GM19351 (cell line): ENCODE results near the gene TRIO.

Source experiments
- ATAC-seq: cut with Tn5 transposase; IDR thresholded peaks from one replicate; pipeline ENCODE4 v1.9.1; 2021; ENCODE audit warnings: mild to moderate bottlenecking, moderate library complexity; ENCODE audit not compliant: unreplicated experiment

Gene TRIO

DNA sequence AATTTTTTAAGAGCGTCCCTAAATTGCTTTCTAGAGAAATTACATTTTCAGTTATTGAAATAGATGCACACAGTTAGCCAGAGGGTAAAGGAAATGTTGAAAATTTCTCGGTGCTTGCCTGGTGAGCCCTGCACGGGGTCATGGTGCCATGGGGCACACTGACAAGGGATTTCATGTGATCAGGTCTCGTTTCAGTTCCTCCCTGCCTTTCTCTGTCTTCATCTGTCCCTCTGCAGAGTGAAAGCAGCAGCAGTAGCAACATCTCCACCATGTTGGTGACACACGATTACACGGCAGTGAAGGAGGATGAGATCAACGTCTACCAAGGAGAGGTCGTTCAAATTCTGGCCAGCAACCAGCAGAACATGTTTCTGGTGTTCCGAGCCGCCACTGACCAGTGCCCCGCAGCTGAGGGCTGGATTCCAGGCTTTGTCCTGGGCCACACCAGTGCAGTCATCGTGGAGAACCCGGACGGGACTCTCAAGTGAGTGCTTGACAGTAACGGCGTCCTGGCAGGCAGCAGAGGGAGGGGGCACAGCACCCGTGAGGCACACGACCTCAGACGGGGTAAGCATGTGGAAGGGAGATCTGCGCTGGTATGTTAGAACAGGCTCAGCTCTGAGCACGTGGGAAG, 349.3 kb downstream of the TRIO start:
- no peak for ATAC-seq

DNA sequence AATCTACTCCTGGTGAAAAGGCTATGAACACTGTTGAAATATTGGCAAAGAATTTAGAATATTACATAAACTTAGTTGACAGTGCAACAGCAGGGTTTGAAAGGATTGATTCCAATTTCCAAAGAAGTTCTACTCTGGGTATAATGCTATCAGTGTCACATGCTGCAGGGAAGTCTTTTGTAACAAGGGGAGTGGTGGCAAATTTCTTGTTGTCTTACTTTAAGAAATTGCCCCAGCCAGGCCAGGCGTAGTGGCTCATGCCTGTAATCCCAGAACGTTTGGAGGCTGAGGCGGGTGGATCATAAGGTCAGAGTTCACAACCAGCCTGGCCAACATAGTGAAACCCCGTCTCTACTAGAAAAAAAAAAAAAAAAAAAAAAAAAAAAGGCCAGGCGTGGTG, 352.2 kb downstream of the TRIO start:
- ATAC-seq, result no peak

DNA sequence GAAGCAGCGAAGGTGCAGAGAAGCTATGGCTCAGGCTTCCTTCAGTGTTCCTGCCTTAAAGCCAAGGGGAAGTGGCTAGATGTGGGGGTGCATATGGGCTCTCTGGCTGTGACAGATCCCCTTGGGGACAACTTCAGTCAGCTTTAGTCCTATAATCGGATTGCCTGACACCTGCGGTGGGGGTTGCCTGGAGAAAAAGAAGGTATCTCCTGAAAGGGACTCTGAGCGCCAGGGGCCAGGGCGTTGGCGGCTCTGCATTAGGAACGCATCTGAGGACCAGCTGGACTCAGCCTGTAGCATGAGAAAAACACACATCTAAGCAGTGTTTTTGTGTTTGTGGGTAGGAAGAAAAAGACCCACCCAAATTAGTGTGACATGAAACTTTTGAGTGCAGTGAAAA, 354.2 kb downstream of the TRIO start:
- ATAC-seq, result no peak

DNA sequence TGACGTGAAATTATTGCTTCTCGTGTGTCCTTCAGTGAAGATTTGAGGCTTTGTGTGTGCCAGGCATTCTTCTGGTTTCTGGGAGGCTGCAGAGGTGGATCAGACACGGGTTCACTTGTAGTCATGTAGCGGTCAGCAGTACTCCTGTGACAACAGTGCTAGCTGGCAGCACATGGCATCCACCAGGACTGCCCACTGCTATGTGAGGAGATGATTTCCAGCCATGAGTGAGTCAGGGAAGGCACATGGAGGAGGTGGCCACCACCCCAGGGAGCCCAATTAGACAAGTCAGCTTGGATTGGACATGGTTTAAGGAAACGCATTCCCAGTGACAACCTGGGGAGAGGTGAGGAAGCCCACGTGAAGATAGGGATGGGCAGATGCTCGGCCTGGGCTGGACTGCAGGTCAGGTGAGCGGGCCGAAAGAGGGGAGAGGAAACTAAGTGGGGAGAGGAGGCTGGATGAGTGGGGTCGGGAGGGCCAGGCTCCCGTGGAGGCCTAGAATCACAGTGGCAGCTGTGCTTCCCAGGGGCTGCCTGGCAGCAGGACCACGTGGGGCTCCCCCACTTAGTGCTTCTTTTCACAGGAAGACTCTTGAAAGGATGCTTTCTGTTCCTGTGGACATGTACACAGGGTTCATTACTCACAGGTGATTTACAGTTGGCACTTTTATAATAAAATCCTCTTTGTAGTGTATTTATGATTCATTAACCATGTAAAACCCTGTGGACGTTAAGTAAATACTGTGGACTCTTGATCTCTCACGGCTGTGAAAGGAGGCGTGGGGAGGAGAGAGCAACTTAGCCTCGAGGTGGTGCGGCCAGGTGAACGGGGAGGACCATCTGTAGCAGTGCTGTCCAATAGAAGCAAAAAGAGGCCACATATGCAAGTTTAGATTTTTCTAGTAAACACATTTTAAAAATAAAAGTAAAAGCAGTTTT, 358.5 kb downstream of the TRIO start:
- no peak for ATAC-seq

DNA sequence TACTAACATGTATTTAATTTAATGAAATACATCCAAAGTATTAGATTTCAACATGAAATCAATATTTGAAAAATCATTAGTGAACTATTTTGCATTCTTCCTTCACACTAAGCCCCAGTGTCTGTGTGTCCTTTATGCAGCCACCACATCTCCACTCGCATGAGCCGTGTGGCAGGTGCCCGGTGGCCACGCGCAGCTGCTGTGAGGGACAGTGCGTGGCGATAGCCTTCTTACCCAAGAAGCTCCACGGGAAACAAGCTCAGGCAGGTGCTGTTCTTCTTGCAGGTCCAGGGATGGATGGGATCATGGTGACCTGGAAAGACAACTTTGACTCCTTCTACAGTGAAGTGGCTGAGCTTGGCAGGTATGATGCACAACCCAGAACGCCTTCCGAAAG, 359.1 kb downstream of the TRIO start:
- ATAC-seq, result no peak

DNA sequence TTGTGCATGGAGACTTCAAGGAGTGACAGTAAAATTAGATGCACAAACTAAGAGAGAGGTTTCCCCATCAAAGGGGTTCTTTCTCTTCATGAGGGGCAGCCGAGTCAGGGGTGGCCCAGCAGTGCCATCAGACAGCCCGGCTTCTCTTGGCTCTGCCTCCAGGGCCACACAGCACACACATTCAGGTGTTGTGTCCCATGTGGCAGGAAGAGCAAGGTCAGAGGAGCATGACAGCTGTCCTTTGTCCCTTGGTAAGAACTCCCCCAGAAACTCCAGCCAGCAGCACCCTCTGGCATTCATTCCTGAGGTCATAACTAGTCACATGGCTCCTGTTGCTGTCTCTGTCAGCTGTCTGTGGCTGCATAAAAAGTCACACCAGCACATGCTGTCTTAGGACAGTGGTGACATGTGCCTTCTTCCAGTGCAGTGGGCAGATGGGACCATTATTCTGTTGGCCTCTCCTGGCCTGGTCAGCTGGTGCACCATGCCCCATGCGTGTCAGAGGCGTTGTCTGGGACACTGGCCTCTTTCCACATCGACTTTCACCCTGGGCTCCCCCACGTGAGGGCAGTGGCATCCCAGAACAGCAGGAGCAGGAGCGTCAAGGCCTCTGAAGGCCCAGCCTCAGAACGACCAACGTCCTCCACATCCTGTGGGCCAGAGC, 360.0 kb downstream of the TRIO start:
- ATAC-seq, result no peak

DNA sequence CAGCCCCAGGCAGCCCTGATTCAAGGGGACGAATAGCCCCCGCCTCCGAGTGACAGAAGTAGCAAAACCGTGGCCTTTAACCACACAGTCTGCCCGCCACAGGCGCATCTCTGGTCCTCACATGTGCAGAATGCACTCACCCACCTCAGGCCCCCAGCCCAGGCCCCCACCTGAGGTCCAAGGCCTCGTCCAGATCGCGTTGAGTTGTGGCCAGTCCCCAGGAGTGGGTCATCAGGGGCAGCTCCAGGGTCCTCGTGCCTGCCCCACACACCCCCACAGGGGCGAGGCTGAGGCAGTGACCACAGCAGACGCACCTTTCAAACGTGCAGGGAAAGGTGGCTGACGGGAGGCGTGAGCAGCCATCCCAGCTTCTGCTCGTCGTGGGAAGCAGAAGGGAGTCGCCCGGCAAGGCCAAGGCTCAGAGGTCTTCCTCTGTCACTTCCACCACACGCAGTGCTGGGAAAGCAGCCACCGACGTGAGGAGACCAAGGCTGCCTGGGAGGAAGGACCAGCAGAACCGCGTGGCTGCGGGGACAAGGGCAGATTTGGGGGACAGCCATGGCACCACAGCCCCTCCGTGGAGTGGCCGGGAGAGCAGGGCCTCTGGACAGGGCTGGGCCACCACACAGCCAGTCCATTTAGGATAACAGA, 360.7 kb downstream of the TRIO start:
- no peak for ATAC-seq

DNA sequence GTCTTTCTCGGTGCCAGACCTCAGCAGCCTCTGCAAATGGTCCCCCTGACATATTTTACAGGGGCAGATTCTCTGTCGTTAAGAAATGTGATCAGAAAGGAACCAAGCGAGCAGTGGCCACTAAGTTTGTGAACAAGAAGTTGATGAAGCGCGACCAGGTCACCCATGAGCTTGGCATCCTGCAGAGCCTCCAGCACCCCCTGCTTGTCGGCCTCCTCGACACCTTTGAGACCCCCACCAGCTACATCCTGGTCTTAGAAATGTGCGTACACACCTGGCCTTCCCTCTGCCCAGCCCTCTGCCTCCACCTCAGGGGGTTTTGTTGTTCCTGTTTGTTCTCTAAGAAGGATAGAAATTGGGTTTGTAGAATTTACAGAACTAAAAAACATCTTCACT, 361.2 kb downstream of the TRIO start:
- no peak for ATAC-seq

DNA sequence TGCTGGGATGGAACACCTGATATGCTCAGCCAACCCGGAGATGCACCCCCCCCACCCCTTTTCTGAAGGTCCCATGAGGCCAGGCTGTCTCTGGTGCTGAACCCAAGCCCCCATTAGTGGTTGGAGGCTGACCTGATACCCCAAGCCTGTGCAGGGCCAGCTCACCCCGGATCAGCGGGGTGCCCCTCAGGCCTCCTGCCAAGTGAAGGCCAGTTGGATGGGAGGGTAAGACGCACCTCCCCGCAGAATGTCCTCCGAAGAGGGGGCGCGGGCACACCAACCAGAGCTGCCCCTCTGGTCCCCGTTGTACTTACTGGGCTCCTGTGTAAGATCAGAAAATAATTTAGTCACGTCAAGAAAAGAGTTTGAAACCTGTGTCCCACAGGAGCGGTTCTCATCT, 361.7 kb downstream of the TRIO start:
- ATAC-seq, result no peak

DNA sequence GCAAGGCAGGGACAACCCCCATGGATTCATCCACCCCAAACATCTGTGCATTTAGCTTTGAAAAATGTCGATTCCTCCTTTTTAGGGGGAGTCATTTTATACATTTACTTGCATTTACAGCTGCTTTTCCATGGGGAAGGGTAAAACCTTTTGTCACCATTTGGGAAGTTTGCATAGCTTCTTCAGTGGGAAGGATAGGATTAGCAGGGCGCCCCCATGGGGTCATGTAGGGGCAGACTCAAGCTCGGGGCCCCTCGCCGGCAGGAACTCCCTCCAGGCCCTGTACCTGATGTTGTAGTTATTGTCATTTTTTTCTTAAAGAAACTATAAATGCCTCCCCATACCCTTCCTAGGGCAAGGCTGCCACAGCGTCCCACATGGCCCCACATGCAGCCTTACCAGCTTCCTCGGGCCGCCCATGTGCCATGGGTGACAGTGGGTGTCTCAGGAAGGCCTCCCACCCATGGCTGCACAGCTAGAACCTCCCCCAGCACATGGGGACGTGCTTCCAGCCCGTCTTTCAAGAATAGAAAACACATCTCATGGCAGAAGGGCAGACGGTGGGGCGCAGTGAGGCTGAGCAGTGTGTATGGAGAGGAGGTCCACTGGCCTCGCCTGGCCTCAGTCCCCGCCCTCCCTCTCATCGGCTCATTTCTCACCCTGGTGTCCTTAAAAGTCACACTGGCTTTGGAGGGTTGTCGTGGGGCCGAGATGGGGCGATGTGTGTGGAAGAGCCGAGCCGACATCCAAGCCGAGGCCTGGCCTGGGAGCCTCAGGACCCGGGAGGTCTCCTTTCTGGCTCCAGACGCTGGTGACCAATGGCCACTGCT, 362.4 kb downstream of the TRIO start:
- no peak for ATAC-seq

DNA sequence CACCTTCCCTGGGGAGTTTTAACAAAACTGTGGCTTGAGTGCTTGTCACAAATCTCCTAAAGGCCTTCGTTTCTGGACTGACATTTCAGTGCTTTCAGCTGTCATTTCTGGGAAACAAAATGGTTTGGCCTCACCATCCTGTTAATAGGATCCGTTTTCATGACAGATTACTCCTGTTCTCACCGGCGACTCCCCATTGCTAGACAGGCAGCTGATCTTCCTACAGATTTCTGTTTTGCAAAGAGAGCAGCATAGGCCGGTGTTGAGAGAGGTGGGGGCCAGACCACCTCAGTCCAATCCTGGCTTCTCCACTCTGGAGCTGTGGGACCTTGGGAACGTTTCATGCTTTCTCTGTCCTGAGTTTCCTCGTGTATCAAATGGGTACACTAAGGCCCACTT, 363.0 kb downstream of the TRIO start:
- ATAC-seq, result no peak

DNA sequence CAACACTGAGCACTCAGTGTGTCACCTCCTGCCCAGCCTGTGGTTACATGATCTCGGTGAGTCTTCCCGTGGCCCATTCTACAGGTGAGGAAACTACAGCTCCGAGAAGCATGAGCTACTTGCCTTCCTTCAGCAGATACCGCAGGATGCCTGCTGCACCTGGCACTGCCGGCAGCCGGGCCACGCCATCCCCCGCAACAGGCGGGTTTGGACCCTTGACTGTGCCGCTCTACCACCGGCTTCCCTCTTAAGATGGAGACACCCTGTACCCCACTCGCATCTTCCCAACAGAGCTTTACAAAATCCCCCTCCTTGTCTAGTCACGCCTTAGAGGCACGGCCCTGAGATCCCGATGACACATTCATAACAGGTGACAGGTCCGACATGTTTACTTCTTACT, 363.5 kb downstream of the TRIO start:
- no peak for ATAC-seq

DNA sequence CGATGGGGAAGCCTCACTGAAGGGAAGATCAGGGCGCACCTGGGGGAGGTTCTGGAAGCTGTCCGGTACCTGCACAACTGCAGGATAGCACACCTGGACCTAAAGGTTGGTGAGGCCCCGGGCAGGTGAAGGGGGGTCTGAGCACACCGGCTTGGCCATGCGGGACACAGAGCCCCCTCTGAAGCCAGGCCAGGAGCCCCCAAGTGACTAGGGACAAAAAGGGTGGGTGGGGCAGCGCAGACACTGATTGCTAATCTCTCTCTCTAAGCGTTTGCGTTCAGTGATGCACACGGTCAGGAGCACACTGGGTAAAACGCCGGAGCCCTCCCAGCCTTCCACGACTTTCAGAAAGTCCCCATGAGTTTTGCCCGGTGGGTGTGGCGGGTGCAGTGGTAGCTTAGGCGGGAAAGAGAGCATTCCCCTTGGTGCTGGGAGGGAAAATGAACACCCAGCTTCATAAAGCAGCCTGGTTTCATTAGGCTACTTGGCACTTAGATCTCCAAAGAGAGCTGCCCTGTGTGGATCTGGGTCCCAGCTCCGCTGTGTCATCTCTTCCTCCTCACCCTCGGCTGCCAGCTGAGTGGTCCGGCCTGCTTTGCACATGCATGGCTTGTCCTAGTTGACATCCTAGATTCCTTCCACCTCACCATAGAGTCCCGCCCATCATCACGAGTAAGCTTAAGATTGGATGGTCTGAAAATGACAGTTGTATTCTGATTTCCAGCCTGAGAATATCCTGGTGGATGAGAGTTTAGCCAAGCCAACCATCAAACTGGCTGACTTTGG, 364.2 kb downstream of the TRIO start:
- ATAC-seq, result no peak

DNA sequence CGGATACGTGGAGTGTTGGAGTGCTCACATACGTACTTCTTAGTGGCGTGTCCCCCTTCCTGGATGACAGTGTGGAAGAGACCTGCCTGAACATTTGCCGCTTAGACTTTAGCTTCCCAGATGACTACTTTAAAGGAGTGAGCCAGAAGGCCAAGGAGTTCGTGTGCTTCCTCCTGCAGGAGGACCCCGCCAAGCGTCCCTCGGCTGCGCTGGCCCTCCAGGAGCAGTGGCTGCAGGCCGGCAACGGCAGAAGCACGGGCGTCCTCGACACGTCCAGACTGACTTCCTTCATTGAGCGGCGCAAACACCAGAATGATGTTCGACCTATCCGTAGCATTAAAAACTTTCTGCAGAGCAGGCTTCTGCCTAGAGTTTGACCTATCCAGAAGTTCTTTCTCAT, 364.9 kb downstream of the TRIO start:
- ATAC-seq, result no peak

DNA sequence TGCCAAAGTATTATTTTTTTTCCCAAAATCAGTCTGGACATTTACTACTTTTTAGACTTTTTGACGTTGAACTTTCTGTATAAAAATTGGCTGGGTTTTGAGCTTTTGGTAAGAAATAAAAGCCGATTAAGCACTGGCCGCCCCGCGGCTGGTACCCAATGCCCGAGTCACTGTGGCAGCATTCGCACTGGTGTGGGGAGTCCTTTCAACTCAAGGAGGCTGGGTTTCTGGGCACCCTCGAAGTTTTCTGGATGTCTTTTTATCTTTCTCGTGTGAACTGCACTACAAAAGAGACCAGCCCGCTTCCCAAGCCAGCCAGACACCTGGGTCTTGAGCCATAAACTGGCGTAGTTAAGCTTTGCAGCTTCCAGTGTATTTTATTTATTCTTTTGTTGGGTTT, 366.4 kb downstream of the TRIO start:
- ATAC-seq, result no peak

DNA sequence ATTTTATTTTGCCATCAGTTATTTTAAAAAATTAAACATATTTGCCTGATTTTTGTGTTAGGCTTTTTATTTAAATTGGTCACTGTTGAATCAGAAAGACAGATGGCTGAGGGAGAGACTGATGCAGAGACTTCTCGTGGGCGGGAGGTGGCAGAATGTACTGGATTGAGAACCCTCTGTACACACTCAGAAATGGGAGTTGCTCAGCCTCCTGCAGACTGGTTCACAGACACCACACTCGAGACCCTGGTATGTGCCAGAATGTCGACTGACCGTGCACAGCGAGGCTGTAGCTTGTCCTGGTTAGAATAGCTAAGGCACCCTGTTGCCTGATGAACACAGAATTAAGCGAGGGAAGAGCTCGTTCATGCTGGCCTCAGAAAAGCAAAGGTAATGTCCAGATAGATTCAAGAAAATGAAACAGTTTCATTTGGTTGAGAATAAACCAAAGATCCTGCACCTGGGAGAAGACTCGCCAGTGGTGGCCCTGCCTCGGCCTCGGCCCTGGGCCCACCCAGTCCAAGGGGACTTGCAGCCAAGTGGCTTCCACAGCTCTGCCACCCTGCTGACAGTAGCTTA, 367.1 kb downstream of the TRIO start:
- ATAC-seq, result no peak

DNA sequence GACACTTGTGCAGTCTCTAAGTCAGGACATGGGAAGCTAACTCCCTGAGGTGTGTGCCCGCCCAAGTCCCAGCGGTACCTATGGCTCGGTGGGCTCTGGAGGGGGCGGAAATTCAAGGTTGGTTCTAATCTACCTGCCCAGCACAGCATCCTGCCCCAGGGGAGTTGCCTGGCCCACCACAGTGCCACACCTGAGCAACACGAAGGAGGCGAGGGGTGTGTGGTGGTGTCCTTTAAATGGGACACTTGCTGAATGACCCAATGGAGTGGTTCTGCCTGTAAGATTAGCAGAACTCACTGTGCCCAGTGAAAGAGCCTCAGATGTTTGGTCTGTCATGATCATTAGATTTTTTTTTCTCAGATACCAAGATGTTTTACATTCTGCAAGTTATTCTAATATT, 367.7 kb downstream of the TRIO start:
- ATAC-seq, result no peak

DNA sequence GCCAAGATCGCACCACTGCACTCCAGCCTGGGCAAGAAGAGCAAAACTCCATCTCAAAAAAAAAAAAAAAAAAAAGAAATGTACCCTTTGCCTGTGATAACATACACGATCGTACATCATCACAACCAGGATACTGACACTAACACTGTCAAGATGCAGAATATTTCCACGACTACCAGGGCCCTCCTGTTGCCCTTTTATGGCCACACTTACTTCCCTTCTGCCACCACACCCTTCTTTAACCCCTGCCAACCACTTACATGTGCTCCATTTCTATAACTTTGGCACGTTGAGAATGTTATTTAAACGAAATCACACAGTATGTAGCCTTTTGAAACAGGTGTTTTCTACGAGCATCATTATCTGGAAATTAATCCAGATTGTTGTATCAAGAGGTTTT, 369.4 kb downstream of the TRIO start:
- no peak for ATAC-seq

DNA sequence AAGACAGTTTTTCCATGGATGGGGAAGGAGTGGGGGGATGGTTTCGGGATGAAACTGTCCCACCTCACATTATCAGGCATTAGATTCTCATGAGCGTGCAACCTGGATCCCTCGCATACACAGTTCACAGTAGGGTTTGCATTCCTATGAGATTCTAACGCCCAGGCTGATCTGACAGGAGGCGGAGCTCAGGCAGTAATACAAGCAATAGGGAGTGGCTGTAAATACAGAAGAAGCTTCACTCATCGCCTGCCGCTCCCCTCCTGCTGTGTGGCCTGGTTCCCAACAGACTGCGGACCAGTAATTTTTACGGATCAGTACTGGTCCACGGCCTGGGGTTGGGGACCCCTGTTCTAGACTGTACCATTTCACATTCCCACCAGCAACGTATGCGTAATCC, 370.1 kb downstream of the TRIO start:
- ATAC-seq, result no peak
